HFF-Myc (cell line): ENCODE measurements around the gene CAPZA1.

Source experiments
- DNase-seq: peaks from one replicate; pipeline ENCODE4 v3.0.0-alpha.2; 2011; ENCODE audit warnings: low read depth; ENCODE audit errors: extremely low read depth
- H3K4me3 ChIP-seq: replicated peaks from 2 replicates; pipeline ENCODE4 v1.5.1; 2011; ENCODE audit warnings: low read depth, mild to moderate bottlenecking, control low read depth, low read length
- TF ChIP-seq, protein P1 (sequence below): IDR thresholded peaks from 2 replicates; pipeline ENCODE4 v1.5.1; 2012; ENCODE audit warnings: mild to moderate bottlenecking, low read depth, low read length, control low read depth; ENCODE audit errors: missing control alignments

CAPZA1 gene

DNA sequence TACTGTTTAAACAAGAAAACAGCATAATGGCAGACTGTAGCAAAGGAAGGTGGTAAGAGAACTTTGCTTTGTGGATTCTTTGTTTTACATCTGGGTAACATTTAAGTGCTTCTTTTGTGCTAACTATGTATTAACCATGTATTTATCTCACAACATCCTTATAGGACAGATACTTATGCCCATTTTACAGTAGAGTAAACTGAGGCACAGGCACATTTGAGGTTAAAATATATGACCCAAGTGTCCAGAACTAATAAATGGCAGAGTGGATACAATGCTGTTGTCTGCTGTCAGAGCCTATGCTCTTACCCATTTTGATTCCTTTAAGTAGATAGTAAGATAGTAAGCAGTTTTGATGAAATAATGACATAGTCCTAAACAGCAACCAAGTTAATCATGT lies 7.3 kb downstream of the CAPZA1 start:
- no peak for DNase-seq
- TF ChIP-seq, protein P1, sequence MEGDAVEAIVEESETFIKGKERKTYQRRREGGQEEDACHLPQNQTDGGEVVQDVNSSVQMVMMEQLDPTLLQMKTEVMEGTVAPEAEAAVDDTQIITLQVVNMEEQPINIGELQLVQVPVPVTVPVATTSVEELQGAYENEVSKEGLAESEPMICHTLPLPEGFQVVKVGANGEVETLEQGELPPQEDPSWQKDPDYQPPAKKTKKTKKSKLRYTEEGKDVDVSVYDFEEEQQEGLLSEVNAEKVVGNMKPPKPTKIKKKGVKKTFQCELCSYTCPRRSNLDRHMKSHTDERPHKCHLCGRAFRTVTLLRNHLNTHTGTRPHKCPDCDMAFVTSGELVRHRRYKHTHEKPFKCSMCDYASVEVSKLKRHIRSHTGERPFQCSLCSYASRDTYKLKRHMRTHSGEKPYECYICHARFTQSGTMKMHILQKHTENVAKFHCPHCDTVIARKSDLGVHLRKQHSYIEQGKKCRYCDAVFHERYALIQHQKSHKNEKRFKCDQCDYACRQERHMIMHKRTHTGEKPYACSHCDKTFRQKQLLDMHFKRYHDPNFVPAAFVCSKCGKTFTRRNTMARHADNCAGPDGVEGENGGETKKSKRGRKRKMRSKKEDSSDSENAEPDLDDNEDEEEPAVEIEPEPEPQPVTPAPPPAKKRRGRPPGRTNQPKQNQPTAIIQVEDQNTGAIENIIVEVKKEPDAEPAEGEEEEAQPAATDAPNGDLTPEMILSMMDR: no peak
- H3K4me3 ChIP-seq: no peak overlapping the region

DNA sequence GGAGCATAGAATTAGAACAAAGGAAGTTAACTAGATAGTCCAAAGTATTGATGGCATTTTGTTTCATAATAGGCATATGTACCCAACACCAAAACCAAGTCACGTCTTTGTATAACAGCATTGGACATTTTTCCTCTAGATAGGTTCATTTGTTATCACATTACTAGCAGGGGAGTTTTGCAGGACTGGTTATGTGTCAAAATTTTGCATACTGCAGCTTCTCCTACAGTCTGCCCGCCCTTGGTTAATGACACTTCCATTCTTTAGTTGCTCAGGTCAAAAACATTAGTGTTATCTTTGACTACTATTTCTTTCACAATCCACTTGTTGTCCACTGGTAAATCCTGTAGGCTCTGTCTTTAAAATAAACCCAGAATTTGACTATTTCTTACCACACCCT lies 8.9 kb downstream of the CAPZA1 start:
- TF ChIP-seq, protein P1: no peak
- no peak overlapping the region for H3K4me3 ChIP-seq
- DNase-seq: no peak

- TF ChIP-seq, protein P1: no peak
- DNase-seq: no peak
- no peak overlapping the region for H3K4me3 ChIP-seq
Observed at GRCh38 chr1:112629256-112629655, 9.6 kb downstream of the CAPZA1 start.

- DNase-seq: no peak
- TF ChIP-seq, protein P1: no peak
- no peak overlapping the region for H3K4me3 ChIP-seq
Observed at GRCh38 chr1:112633628-112634027, 14.0 kb downstream of the CAPZA1 start.

GRCh38 chr1:112634367-112634766 lies 14.7 kb downstream of the CAPZA1 start:
- TF ChIP-seq, protein P1: no peak
- no peak overlapping the region for H3K4me3 ChIP-seq
- DNase-seq: no peak

DNA sequence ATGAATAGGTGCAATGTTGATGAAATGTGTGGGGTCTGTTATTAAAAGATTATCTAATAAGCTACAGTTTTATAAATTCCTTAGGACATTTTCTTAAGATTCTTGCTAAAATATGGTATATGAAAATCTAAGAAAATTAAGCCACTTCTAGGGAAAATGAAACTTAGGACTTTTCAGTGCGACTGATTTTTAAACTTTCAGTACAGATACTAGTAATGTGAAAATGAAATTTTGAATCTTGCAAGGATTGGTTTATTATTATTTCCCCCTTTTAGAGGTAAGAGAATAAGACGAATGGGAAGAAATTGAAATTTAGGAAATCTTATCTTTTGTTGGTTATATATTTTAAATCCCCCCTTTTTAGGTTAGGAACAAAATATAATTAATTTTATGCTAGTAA lies 16.4 kb downstream of the CAPZA1 start:
- TF ChIP-seq, protein P1: no peak
- no peak for DNase-seq
- no peak overlapping the region for H3K4me3 ChIP-seq

DNA sequence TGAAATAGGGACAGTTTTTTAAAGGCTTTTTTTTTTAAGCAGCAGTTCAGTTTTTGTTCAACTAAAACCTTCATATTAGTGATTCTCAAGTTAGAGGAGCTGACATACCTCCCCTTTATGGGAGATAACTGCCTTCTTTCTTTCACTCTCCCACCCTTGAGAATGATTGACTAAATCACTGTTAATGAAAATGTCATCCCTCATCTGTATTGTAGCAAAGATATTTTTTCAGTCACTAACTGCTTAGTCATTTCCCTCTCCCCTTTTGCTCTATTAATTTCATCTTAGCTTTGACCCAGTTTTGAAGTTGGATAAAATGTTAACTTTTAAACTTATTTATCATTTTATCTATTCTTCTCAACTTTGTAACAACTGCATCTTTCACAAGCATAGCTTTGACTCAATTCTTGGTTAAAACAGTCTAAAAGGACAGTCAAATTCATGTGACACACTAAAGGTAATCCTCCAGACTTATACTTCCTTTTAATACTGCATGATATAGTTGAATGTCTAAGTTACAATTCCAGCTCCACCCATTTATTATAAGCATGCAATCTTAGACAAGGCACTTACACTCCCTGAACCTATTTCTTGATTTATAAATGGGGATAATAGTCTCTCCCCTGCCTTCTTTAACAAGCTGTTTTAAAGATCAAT lies 17.1 kb downstream of the CAPZA1 start:
- DNase-seq: no peak
- TF ChIP-seq, protein P1: no peak
- H3K4me3 ChIP-seq: no peak overlapping the region
